Measurements from ENCODE around the gene DACT2. TPM values are rescaled to one million over a fixed set of nuclear protein-coding genes. Genes with fewer than 3 reads are reported as not detected.

Gene DACT2
- total and polyA plus RNA-seq, 9 of the 15 experiments (the other 6 are each of a cell fraction or from before 2014, with no cell fraction given) = not detected

DNA sequence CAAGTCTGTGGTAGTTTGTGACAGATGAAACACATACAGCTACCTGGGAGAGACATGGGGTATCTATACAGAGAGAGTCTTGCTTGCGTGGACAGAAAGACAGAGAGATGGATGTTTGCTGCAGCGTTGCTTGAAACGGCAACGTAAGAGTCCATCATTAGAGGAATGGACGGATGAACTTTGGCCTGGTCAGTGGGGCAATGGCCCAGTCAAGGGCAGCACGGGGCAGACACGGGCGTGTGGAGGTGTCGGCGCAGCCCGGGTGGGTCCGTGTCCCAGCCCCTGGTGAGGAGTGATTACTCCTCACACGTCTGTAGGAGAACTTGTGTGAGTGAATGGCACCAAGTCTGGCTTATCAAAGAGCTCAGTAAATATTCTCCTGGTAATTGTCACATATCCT, 21.9 kb downstream of the DACT2 start:
- DNase-seq (ENCODE audit: extremely low read depth in 1 of 4, low spot score in 3 of 4) = no peak
- Histone ChIP-seq H3K4me3 (no peak overlapping the region), H3K4me2 (ENCODE audit: insufficient read depth, low read length) (no peak overlapping the region), H3K27me3 (ENCODE audit: control insufficient read depth in 2 of 2, insufficient read depth in 2 of 2, low read length in 2 of 2) (peaks cover 44 to 65% of the 10 kb centered on the region in 2 experiments), H3K79me2 (ENCODE audit: control insufficient read depth, insufficient read depth, low read length) (no peaks in the 10 kb centered on the region), H3K9me1 (ENCODE audit: control insufficient read depth, insufficient read depth, low read length) (no peaks in the 10 kb centered on the region), H4K20me1 (replicated peaks; ENCODE audit: control insufficient read depth, insufficient read depth, low read length) (0 out of 2 replicates have a peak, but pooled peaks cover 3% of the 10 kb centered on the region), H3K9me3 (replicated peaks; ENCODE audit: control insufficient read depth, insufficient read depth, low read depth, low read length) (no peaks in the 10 kb centered on the region), H3K36me3 (ENCODE audit: control insufficient read depth, insufficient read depth, low read length) (no peaks in the 10 kb centered on the region), H3K27ac (ENCODE audit: extremely low read depth, low read depth, low read length) (no peak overlapping the region), H2AFZ (ENCODE audit: low read depth, low read length) (no peak overlapping the region), H3K9ac (ENCODE audit: insufficient read depth in 1 of 2, low read depth in 2 of 2, low read length in 2 of 2) (no peak overlapping the region), H3K4me1 (replicated peaks in 1 of 2; ENCODE audit: control insufficient read depth in 2 of 2, insufficient read depth in 2 of 2, low read length in 2 of 2) (no peaks in the 10 kb centered on the region)
- POLR2A ChIA-PET = interaction anchor here (0.7 kb wide), 1 partner anchor 25 kb away, joined by 3 read pairs; no protein-coding TSS in a partner anchor
- no peak for ATAC-seq
- no TSS peak for BruUV-seq (replicated peaks)
- TF ChIP-seq ZNF76 (CRISPR knock-in tag; IDR thresholded peaks at IDR 0.05; ENCODE audit: borderline replicate concordance) = no peak
- TF ChIP-seq, protein P1, sequence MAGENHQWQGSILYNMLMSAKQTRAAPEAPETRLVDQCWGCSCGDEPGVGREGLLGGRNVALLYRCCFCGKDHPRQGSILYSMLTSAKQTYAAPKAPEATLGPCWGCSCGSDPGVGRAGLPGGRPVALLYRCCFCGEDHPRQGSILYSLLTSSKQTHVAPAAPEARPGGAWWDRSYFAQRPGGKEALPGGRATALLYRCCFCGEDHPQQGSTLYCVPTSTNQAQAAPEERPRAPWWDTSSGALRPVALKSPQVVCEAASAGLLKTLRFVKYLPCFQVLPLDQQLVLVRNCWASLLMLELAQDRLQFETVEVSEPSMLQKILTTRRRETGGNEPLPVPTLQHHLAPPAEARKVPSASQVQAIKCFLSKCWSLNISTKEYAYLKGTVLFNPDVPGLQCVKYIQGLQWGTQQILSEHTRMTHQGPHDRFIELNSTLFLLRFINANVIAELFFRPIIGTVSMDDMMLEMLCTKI (IDR thresholded peaks at IDR 0.05; ENCODE audit: partially characterized antibody) = no peak
- TF ChIP-seq, protein P2, sequence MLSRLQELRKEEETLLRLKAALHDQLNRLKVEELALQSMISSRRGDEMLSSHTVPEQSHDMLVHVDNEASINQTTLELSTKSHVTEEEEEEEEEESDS (CRISPR knock-in tag; IDR thresholded peaks at IDR 0.05) = no peak
- no peak for TF ChIP-seq SREBF2 (CRISPR knock-in tag; IDR thresholded peaks at IDR 0.05)
- TF ChIP-seq RNF2 (IDR thresholded peaks at IDR 0.05) = no peak
- no peak for TF ChIP-seq MCM3 (IDR thresholded peaks at IDR 0.05)
- TF ChIP-seq, protein P3, sequence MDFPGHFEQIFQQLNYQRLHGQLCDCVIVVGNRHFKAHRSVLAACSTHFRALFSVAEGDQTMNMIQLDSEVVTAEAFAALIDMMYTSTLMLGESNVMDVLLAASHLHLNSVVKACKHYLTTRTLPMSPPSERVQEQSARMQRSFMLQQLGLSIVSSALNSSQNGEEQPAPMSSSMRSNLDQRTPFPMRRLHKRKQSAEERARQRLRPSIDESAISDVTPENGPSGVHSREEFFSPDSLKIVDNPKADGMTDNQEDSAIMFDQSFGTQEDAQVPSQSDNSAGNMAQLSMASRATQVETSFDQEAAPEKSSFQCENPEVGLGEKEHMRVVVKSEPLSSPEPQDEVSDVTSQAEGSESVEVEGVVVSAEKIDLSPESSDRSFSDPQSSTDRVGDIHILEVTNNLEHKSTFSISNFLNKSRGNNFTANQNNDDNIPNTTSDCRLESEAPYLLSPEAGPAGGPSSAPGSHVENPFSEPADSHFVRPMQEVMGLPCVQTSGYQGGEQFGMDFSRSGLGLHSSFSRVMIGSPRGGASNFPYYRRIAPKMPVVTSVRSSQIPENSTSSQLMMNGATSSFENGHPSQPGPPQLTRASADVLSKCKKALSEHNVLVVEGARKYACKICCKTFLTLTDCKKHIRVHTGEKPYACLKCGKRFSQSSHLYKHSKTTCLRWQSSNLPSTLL (IDR thresholded peaks at IDR 0.05) = no peak
- no peak for TF ChIP-seq MAFF (IDR thresholded peaks at IDR 0.05; ENCODE audit: low read length)
- no peak for TF ChIP-seq ELF4 (CRISPR knock-in tag; IDR thresholded peaks at IDR 0.05)
- TF ChIP-seq KAT2B (IDR thresholded peaks at IDR 0.05; ENCODE audit: low read depth, low read length) = no peak
- TF ChIP-seq POLR2B (IDR thresholded peaks at IDR 0.05; ENCODE audit: low read depth, partially characterized antibody) = no peak
- no peak for TF ChIP-seq RAD51 (IDR thresholded peaks at IDR 0.05; ENCODE audit: borderline replicate concordance, low read depth)
- no peak for TF ChIP-seq NCOA2 (IDR thresholded peaks at IDR 0.05; ENCODE audit: partially characterized antibody in 2 of 2)
- TF ChIP-seq CCNT2 (IDR thresholded peaks at IDR 0.05; ENCODE audit: borderline replicate concordance, extremely low read depth, insufficient read length, low read depth, low read length) = no peak
- WGBS (ENCODE audit: insufficient coverage, low coverage, missing lambda C conversion rate) = 4% methylated on average over 13 of the region's 13 CpGs
- in situ Hi-C loops (cut with MboI) (no loop called here), intact Hi-C loops (cut with micrococcal nuclease) (no loop called here)
- CTCF ChIA-PET (ENCODE audit: low intra/inter-chr PET ratio) = no interaction called here
- no peak for FAIRE-seq
